Sigmoid colon (tissue), 4 donors: Measurements from ENCODE around the gene SOX30.

Source experiments
- CTCF ChIP-seq, 4 experiments: fragments of 450-650 bp in 3 of 4; fragments of 200-600 bp in 1 of 4; IDR thresholded peaks; one replicate each; pipeline ENCODE4 v1.5.1; 2016 to 2019; ENCODE audit warnings: antibody characterized with exemption in 4 of 4, mild to moderate bottlenecking in 3 of 4, moderate library complexity in 2 of 4
- EP300 ChIP-seq, 4 donors: sonication (generic); formaldehyde crosslinking; IDR thresholded peaks; one replicate each; pipeline ENCODE4 v1.6.1; 2017; ENCODE audit warnings: antibody characterized with exemption in 4 of 4
- POLR2A ChIP-seq, 2 donors: fragments of 450-650 bp; IDR thresholded peaks; one replicate each; pipeline ENCODE4 v1.6.1; 2016; ENCODE audit warnings: antibody characterized with exemption in 2 of 2, mild to moderate bottlenecking in 2 of 2, moderate library complexity in 2 of 2

- TF ChIP-seq POLR2A (IDR thresholded peaks at IDR 0.05) (no peak), CTCF (IDR thresholded peaks at IDR 0.05) (no peak), EP300 (IDR thresholded peaks at IDR 0.05) (no peak)
Observed at GRCh38 chr5:157613385-157614245, 38.6 kb downstream of the SOX30 start.
